Measurements from ENCODE around the gene FUZ.

The FUZ gene, protein sequence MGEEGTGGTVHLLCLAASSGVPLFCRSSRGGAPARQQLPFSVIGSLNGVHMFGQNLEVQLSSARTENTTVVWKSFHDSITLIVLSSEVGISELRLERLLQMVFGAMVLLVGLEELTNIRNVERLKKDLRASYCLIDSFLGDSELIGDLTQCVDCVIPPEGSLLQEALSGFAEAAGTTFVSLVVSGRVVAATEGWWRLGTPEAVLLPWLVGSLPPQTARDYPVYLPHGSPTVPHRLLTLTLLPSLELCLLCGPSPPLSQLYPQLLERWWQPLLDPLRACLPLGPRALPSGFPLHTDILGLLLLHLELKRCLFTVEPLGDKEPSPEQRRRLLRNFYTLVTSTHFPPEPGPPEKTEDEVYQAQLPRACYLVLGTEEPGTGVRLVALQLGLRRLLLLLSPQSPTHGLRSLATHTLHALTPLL

DNA sequence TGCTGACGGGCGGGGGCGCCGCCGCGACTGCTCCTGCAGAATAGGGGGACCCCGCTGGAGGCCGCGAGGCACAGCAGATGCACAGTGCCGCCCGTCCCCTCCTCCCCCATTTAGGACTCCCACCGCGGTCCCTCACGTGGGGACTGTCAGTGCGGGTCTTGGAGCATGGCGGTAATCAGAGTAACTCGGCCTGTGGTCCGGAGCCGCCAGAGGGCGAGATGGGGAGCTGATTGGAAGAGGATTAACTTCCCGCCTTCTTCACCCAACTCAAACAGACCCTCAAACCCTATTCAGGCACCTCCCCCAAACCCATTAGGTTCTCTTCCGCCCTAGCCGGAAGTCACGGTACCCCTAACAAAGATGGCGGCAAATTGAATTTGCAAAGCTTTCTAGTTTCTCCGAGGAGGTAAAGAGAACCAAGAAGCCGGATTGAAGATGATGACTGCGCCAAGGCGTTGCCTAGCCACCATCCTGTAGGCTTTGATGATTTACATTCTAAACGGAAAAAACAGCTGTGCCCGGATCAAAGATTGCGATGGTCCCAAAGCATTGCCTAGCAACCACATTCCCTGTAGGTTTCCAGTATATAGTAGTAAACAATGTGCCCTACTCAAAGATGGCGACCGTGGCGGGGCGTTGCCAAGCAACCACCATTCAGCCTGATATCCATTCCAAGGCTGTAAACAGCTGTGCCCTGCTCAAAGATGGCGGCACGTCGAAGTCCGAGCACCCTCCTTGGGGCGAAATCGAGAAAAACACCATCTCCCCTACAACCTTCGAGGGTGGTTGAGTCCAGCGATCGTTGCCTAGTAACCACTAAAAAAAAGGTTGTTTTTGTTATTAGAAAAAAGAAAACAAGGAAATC, at the start of gene FUZ:
FUZ (minus strand) TSS at position 296 of the 865 bp plus-strand sequence; CDS start at position 110, 186 bp downstream.
- in situ Hi-C loops (cut with HindIII; ENCODE audit: low sequenced_read_pairs): no loop called here

DNA sequence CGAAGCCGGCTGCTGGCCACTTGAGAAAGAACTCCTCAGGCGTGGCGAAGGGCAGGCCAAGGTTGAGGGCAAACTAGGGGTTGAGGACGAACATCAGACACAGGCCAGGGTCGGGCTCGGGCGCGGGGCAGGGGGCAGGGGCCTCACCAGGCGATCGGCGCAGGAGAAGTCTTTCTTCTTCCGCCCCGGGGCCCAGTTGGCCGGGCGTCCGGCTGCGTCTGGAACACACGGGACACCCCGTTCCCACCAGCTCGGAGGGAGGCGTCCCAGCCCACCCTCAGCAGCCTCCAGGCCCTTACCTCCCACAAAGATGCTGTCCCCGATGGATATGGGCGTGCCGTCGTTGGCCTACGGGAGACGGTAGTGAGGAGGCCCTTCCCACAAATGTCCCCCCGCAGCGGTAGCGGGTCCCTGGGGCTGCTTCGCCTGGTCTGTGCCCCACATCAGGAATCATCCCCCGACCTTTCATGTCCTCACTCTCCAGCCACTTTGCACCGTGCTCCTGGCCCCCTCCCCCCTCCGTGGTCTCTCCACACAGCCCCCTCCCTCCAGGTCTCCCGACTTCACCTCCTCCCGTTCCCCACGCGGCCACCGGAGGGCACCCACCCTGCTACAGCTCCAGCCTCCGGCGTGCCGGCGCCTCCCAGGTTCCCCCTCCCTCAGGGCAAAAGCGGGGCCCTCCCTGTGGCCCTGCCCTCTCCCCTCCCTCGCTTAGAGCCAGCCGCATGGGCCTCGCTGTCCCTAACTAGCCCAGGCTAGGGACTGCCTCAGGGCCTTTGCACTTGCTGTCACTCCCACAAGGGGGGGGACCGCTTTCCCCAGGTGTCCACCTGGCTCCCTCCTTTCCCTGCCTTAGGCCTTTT, 49.5 kb upstream of the FUZ start:
- in situ Hi-C loops (cut with HindIII; ENCODE audit: low sequenced_read_pairs): no loop called here

DNA sequence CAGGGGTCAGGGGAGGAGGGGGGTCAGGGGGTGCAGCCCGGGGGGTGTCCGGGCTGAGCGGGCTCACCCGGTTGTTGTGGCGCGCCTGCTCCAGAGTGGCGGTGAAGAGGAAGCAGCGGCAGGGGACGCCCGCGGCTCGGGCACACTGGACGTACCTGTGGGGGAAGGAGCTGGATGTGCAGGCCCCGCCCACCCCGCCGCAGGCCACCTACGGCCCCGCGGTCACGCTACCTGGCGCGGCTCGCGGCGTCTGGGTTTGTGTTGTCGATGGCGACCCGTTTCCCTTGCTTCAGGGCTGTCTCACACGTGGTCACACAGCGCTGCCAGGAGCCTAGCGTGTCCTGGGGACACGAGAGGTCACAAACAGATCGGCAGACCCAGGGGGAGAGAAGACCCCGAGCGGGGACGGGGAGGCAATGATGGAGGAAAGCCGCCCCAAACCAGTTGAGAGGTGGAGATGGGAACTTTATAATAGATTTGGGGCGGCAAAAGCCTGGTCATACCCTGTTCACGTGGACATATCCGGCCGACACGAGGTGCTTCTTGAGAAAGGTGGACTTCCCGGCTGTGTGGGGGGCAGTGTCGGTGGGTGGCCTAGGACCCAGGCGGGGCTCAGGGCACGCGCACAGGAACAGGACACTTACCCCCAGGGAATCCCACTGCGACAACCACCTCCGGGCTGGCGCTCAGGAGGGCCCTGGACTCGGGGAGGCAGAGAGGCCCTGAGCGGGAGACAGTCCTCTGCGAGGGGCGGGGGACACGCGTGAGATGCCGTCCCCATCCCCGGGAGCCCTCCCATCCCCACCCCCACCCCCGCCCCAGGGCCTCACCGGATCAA, 48.7 kb upstream of the FUZ start:
- in situ Hi-C loops (cut with HindIII; ENCODE audit: low sequenced_read_pairs): no loop called here

DNA sequence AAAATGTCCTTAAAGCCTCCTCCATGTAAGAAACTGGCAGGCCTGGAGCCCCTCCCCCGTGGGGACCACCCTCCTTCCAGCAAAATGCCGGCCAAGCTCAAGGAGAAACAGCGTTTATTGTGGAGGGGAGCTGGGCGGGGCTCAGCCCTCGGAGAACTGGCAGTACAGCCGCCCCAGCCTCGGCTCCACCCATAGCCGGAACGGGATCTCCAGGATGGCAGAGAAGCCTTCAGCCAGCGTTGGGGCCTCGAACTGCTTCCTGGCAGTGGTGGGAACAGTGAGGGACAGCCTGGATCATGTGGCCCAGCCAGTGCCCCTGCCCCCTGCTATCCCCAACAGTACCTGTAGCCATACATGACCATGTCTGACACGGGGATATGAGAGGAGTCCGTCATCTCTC, 48.0 kb upstream of the FUZ start:
- in situ Hi-C loops (cut with HindIII; ENCODE audit: low sequenced_read_pairs): no loop called here

DNA sequence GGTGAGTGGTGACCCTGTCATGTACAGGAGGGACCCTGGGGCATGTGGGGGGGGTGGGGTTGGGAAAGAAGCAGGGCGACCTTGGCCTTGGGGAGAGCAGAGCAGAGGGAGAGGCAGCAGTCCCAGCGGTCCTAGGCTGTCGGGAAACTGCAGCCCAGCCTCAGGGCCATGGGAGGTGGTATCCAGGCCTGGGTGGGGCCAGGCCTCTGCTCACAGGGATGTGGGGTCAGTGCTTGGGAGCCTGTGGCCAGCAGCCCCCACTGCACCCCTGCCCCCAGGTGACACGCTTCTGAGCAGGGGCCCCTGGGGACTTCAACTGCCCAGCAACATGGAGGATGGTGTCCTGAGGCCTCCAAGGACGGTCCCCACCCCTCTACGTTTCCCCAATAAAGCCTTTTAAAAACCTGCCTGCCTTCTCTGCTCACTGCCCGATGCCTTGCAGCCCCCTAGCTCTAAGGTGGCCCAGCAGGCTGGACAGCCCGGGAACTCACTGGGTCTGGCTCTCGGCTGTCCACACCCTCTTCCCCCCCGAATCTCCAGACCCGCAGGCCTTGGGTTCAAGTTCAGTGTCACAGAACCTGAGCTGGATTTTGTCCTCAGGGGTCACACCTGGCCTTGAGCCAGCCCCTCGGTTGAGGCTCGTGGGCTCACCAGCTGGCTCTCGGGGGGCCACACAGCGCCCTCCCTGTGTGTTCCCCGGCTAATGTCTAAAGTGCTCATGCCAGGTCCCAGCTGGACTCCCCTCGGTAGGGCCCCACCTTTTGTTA, 47.4 kb upstream of the FUZ start:
- in situ Hi-C loops (cut with HindIII; ENCODE audit: low sequenced_read_pairs): no loop called here

DNA sequence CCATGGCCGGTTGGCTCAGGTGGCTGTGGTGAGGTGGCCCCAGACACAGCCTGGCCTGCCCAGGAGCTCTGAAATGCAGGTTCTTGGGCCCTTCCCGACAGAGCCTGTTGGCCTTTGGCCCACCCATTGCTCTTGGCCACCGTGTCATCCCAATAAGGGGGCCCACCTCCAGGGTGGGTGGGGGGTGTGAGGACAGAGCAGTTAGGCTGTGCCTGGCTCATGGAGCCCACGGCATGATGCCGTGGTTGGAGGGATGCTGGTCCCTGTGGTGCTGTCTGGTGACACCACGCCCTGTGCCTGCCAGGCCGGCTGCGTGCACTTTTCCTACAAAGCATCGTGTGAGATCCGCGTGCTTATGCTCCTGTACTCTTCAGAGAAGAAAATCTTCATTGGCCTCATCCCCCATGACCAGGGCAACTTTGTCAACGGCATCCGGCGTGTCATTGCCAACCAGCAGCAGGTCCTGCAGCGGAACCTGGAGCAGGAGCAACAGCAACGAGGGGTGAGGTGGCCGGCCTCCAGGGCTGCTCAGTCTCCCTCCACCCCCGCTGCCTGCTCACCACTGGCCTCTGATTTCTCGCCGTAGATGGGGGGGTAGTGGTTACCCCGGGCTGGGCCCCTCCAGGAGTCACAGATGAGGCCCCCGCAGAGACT, 46.7 kb upstream of the FUZ start:
- in situ Hi-C loops (cut with HindIII; ENCODE audit: low sequenced_read_pairs): no loop called here

DNA sequence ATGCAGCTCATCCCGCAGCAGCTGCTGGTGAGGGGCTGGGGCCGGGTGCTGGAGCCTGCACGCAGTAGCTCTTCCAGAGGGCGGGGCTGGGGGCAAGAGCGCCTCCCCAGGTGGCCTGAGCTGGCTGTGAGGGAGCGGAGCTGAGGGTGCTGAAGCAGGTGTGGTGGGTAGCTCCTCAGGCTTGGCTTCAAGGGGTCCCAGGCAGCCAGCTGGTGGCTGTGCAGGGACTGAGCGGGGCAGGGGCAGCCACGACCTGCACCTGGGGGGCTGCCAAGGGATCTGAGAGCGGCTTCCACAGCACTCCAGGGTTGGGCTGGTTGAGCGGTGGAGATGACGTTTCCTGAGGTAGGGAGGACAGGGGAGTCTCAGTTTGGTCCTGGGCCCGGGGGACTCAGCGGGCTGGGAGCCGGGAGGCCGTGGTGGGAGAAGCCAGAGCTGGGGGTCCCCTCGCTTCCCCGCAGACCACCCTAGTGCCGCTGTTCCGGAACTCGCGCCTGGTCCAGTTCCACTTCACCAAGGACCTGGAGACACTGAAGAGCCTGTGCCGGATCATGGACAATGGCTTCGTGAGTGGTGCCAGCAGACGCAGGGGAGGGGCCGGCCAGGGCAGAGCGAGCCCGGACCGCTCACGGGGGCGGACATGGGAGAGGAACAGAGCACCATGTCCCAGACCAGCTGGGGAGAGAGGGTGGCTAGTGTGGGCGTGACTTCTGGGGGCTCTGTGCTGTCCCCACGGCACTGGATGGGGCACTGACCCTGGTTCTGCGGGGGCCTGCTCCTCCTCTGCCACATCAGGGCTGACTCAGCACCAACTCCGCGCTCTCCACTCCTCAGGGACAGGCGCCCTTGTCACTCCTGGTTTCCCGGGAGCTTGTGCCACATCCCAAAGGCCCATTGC, 45.2 kb upstream of the FUZ start:
- in situ Hi-C loops (cut with HindIII; ENCODE audit: low sequenced_read_pairs): no loop called here

DNA sequence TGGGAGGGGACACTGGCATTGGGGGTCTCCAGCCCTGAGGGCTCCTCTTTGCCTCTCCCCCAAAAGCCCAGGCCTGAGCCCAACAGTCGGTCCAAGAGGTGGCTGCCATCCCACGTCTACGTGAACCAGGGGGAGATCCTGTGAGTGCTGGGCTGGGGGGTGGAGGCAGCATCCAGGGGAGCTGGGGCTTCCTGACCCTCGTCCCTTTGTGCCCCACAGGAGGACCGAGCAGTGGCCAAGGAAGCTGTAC, 44.7 kb upstream of the FUZ start:
- in situ Hi-C loops (cut with HindIII; ENCODE audit: low sequenced_read_pairs): no loop called here

DNA sequence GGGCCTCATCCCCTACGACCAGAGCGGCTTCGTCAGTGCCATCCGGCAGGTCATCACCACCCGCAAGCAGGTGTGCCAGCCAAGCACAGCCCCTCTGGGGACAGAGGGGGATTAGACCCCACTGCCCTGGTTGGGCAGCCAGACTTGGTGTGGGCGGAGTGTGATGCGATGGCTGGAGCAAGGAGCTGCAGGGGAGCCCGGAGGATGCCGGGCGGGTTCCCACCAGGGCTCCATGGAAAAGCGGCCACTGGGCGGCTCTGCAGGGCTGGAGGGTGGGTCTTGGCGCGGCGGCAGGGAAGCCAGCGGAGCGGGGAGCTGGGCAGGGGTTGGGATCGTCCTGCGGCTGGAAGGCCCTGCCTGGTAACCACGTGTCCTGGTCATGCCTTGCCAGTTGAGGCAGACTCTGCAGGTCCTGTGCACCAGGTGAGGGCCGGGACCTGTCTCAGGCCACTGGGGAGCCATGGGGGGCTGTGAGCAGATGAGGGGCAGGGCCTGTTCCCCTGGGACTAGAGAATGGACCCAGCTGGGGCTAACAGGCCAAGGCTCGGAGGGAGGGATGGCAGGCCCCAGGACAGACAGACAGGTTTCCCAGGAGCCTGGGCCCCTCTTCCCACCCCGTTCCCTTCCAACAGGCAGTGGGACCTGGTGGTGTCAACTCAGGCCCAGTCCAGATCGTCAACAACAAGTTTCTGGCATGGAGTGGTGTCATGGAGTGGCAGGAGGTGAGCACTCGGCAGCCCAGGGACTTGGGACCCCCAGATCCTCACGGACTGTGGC, 44.2 kb upstream of the FUZ start:
- in situ Hi-C loops (cut with HindIII; ENCODE audit: low sequenced_read_pairs): no loop called here

DNA sequence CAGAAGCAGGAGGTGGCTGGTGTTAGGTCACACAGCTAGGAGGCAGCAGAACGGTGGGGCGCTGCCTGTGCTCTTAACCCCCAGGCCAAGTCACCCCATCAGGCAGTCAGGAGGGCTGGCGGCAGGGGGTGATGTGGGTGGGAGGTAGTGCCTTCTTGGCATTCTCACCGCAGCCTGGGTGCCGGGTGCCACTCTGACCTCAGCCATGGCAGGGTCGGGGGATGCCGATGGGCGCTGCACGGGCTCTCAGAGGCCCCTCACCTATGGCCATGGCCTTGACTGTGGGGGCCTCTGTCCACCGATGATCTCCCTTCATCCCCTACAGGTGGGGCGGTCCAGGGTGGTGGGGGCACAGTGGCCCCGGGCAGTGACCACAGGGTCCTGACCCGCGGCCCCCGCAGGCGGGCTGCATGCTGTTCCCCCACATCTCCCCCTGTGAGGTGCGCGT, 43.5 kb upstream of the FUZ start:
- in situ Hi-C loops (cut with HindIII; ENCODE audit: low sequenced_read_pairs): no loop called here

DNA sequence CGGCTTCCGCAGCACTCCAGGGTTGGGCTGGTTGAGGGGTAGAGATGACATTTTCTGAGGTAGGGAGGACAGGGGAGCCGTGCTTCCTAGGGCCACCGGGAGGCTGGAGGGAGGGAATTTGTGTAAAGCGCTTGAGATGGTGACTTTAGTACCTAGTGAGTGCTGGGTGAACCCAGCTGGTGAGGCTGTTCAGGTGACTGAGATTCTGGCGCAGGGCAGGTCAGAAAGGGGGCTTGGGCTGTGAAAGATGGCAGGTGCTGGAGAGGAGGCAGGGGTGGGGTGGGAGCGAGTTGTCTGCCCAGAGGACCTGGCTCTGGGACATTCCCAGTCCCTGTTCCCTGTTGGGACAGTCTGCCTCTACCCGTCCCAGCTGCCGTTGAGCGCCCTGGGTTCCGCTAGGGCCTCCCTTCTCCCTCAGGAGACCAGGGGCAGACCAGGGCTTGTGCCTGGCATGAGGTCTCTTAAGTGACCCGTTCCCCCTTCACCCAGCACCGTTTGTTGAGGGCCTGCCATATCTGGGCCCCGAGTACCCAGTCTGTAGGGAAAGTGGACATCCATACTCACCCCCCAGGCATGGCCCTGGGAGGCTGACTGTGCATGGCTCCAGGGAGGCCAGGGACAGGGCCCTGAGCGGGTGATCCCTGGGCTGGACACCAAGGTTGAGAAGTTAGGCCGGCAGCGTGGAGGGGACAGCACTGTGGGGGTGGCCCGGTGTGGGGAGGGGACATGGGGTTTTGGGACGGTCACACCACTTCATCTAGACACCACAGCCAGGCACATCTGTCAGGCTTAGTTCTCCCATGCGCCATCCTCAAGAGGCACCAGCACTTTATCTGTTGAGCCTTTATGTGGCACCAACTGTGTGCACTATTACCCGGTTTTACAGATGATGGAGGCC, 42.8 kb upstream of the FUZ start:
- in situ Hi-C loops (cut with HindIII; ENCODE audit: low sequenced_read_pairs): no loop called here

DNA sequence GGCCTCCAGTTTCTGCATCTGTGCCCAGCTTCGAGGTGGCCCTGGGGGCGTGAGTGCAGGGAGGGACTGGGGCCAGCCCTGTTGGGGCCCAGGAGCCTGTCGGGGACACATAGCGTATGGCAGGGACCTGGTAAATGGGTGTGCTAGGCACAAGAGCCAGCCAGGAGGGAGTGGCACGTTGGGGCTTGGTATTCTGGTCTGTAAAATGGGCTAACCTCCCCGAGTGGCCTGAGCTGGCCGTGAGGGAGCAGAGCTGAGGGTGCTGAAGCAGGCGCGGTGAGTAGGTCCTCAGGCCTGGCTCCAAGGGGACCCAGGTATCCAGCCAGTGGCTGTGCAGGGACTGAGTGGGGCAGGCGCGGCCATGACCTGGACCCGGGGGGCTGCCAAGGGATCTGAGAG, 42.2 kb upstream of the FUZ start:
- in situ Hi-C loops (cut with HindIII; ENCODE audit: low sequenced_read_pairs): no loop called here

DNA sequence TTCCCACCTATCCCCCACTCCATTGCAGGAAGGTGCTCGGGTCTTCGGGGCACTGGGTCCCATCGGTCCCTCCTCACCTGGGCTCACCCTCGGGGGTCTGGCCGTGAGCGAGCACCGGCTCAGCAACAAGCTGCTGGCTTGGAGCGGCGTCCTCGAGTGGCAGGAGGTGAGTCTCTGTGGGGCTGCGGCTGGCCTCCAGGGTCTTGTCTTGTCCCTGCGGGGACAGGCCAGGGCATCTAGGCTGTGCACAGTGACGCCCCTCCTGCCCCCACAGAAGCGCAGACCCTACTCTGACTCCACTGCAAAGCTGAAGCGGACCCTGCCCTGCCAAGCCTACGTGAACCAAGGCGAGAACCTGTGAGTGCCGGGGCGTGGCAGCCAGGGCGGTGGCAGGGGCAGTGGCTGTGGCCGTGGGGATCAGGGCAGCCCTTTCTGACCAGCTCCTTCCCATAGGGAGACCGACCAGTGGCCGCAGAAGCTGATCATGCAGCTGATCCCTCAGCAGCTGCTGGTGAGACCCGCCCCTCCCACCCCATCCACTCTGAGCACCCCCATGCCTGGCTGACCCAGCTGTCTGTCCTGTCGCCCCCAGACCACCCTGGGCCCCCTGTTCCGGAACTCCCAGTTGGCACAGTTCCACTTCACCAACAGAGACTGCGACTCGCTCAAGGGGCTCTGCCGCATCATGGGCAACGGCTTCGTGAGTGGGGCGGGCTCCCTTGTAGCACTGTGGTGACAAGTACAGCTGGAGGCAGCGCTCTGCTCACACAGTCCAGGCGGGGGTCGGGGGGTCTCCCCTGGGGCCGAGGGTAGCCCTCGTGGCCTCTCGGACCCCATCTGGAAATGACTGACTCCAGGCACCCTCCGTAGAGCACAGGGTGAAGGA, 41.5 kb upstream of the FUZ start:
- in situ Hi-C loops (cut with HindIII; ENCODE audit: low sequenced_read_pairs): loop anchor here (5.0 kb wide), 2 partner anchors 38 to 102 kb away; no protein-coding TSS in a partner anchor

DNA sequence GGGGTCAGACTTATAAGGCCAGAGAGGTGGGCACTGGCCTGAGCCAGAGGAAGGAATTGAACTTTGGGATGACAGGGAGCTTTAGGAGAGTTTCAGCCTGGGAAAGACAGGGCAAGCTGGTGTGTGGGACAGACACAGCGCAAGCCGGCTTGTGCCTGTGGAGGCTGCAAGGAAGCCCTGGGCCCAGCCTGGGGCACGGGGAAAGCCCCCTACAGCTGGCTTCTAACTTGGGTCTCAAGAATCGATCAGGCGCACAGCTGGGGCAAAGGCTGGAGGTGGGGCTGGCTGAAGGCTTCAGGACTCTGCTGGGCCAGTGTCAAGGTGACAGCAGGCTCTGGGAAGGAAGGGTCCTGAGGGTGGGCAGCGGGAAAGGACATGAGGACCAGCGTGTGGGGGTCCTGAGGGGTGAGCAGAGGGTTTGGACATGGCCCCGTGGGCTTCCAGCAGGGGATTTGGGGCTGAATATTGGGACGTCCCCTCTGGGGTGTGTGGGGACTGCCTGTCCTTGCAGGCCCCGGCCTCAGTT, 40.8 kb upstream of the FUZ start:
- in situ Hi-C loops (cut with HindIII; ENCODE audit: low sequenced_read_pairs): loop anchor here (5.0 kb wide), 2 partner anchors 38 to 102 kb away; no protein-coding TSS in a partner anchor

DNA sequence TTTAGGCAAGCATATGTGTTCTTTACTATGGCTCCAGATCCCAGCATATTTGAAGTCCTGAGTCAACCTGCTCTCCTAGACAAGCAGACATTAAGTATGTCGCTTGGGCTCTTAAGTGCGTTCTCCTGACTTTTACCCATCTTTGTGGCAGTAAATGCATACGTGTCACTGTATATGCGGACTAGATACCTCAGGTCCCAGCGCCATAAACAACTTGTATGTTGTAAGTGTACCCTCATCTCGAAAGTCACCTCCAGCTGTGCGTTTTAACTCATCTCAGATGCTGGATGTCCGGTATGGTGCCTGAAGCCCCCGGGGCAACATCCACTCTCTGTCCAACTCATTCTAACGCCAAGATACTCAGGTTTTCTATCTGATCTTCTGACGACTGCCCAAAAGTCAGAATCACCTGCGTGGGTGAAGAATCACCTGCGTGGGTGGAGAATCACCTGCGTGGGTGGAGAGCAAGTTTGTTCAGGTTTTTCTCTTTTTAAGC, 39.6 kb upstream of the FUZ start:
- in situ Hi-C loops (cut with HindIII; ENCODE audit: low sequenced_read_pairs): loop anchor here (5.0 kb wide), 2 partner anchors 40 to 100 kb away; no protein-coding TSS in a partner anchor
